Smooth muscle cell (in vitro differentiated cells): ENCODE measurements around the gene HOXB8. TPM values are rescaled to one million over a fixed set of nuclear protein-coding genes. Genes with fewer than 3 reads are reported as not detected.
A peak's percentile ranks its signal among the peaks of the same experiment; 100 is the strongest.

ENCODE experiments used
- DNase-seq: peaks from one replicate; lab custom pipeline; 2025; ENCODE audit not compliant: unreplicated experiment; lab: John Stamatoyannopoulos, UW
- H2AFZ ChIP-seq: fragments of 200-600 bp; sonication (generic); 2 replicates; pipeline ENCODE4 v1.6.0; 2016; ENCODE audit warnings: antibody characterized with exemption, low read depth, mild to moderate bottlenecking
- H3F3A ChIP-seq: fragments of 200-600 bp; sonication (generic); 2 replicates; pipeline ENCODE4 v1.6.0; 2017; ENCODE audit warnings: antibody characterized with exemption, low read depth
- H3K27ac ChIP-seq: fragments of 200-600 bp; sonication (generic); 2 replicates; pipeline ENCODE4 v1.5.1; 2016; ENCODE audit warnings: low read depth, mild to moderate bottlenecking
- H3K27me3 ChIP-seq: fragments of 200-600 bp; sonication (generic); 2 replicates; pipeline ENCODE4 v1.6.1; 2016; ENCODE audit warnings: low read depth, mild to moderate bottlenecking
- H3K36me3 ChIP-seq: fragments of 200-600 bp; sonication (generic); 2 replicates; pipeline ENCODE4 v1.5.1; 2016; ENCODE audit warnings: low read depth
- H3K4me1 ChIP-seq: fragments of 200-600 bp; sonication (generic); 2 replicates; pipeline ENCODE4 v1.5.1; 2016; ENCODE audit warnings: low read depth
- H3K4me2 ChIP-seq: fragments of 200-600 bp; sonication (generic); 2 replicates; pipeline ENCODE4 v1.6.0; 2016; ENCODE audit warnings: mild to moderate bottlenecking
- H3K4me3 ChIP-seq: fragments of 200-600 bp; sonication (generic); 2 replicates; pipeline ENCODE4 v1.5.1; 2016; ENCODE audit warnings: mild to moderate bottlenecking
- H3K79me2 ChIP-seq: fragments of 200-600 bp; sonication (generic); 2 replicates; pipeline ENCODE4 v1.6.0; 2016; ENCODE audit warnings: low read depth, mild to moderate bottlenecking
- H3K9ac ChIP-seq: fragments of 200-600 bp; sonication (generic); 2 replicates; pipeline ENCODE4 v1.6.0; 2016; ENCODE audit warnings: low read depth
- H3K9me3 ChIP-seq: fragments of 200-600 bp; sonication (generic); replicated peaks from 2 replicates; pipeline ENCODE4 v1.5.1; 2016; ENCODE audit warnings: low read depth
- H4K20me1 ChIP-seq: fragments of 200-600 bp; sonication (generic); 2 replicates; pipeline ENCODE4 v1.6.0; 2016; ENCODE audit warnings: low read depth
- WGBS: methylation state at CpG from one replicate; pipeline ENCODE4 v1.1.7; 2016; ENCODE audit warnings: low lambda C conversion rate; 5-methylcytosine and 5-hydroxymethylcytosine counted together
- polyA plus RNA-seq: library from polyadenylated mRNA; unstranded; fragments of >200 nt; fragmentation: Nextera tagmentation; extraction: Ambion mirVana; gene quantifications from 2 replicates; pipeline ENCODE4 v1.2.1, GENCODE V29; 2016
- total RNA-seq: library from RNA; depleted of rRNA; stranded (reverse); fragments of >200 nt; gene quantifications from 2 replicates; pipeline ENCODE4 v1.2.3, GENCODE V29; 2014
- TF ChIP-seq, protein P1 (sequence below): fragments of 200-600 bp; sonication (generic); IDR thresholded peaks from 2 replicates; pipeline ENCODE4 v1.5.1; 2017; ENCODE audit warnings: borderline replicate concordance, mild to moderate bottlenecking, antibody characterized with exemption; ENCODE audit not compliant: insufficient read depth, poor library complexity, severe bottlenecking

Gene HOXB8
- total and polyA plus RNA-seq, 2 experiments from 2014 or later: 0.94 to 2.0 TPM

GRCh38 chr17:48623583-48623982 is 8.5 kb upstream of the HOXB8 start:
- no peak overlapping the region for H3K27ac ChIP-seq
- no peaks in the 10 kb centered on the region for H3K36me3 ChIP-seq
- peaks cover 15% of the 10 kb centered on the region for H3K4me1 ChIP-seq
- no peak overlapping the region for H2AFZ ChIP-seq
- DNase-seq: no peak
- TF ChIP-seq, protein P1, sequence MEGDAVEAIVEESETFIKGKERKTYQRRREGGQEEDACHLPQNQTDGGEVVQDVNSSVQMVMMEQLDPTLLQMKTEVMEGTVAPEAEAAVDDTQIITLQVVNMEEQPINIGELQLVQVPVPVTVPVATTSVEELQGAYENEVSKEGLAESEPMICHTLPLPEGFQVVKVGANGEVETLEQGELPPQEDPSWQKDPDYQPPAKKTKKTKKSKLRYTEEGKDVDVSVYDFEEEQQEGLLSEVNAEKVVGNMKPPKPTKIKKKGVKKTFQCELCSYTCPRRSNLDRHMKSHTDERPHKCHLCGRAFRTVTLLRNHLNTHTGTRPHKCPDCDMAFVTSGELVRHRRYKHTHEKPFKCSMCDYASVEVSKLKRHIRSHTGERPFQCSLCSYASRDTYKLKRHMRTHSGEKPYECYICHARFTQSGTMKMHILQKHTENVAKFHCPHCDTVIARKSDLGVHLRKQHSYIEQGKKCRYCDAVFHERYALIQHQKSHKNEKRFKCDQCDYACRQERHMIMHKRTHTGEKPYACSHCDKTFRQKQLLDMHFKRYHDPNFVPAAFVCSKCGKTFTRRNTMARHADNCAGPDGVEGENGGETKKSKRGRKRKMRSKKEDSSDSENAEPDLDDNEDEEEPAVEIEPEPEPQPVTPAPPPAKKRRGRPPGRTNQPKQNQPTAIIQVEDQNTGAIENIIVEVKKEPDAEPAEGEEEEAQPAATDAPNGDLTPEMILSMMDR: no peak
- H3K4me3 ChIP-seq: no peak overlapping the region
- H3K9ac ChIP-seq: no peak overlapping the region
- peaks cover 56% of the 10 kb centered on the region for H4K20me1 ChIP-seq
- peaks cover 93% of the 10 kb centered on the region for H3K27me3 ChIP-seq
- peaks cover 38% of the 10 kb centered on the region for H3K79me2 ChIP-seq
- peak overlapping the region; percentile 99 for H3K4me2 ChIP-seq
- no peaks in the 10 kb centered on the region for H3F3A ChIP-seq
- 27% methylated on average over 4 of the region's 4 CpGs for WGBS
- no peaks in the 10 kb centered on the region for H3K9me3 ChIP-seq

DNA sequence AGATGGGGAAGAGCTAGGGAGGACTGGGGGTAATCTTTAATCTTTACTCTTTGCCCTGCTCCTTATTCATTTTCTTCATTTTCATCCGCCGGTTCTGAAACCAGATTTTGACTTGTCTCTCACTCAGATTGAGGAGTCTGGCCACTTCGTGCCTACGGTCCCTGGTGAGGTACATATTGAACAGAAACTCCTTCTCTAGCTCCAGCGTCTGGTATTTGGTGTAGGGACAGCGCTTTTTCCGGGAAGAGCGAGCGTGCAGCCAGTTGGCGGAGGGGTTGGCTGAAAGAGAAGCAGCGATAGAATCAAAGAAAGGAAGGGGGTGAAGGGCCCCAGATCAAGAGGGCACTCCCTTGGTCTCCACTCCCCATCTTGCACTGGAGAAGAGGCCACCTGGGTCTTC is 7.8 kb upstream of the HOXB8 start:
- no peaks in the 10 kb centered on the region for H3F3A ChIP-seq
- peaks cover 15% of the 10 kb centered on the region for H3K4me1 ChIP-seq
- H4K20me1 ChIP-seq: peaks cover 61% of the 10 kb centered on the region
- H3K36me3 ChIP-seq: no peaks in the 10 kb centered on the region
- no peak for DNase-seq
- H3K27me3 ChIP-seq: peaks cover 92% of the 10 kb centered on the region
- no peak overlapping the region for H2AFZ ChIP-seq
- H3K9me3 ChIP-seq: no peaks in the 10 kb centered on the region
- H3K27ac ChIP-seq: no peak overlapping the region
- H3K4me3 ChIP-seq: no peak overlapping the region
- peak overlapping the region; percentile 99 for H3K4me2 ChIP-seq
- WGBS: 40% methylated on average over 11 of the region's 11 CpGs
- TF ChIP-seq, protein P1: no peak
- H3K79me2 ChIP-seq: peaks cover 44% of the 10 kb centered on the region
- no peak overlapping the region for H3K9ac ChIP-seq

DNA sequence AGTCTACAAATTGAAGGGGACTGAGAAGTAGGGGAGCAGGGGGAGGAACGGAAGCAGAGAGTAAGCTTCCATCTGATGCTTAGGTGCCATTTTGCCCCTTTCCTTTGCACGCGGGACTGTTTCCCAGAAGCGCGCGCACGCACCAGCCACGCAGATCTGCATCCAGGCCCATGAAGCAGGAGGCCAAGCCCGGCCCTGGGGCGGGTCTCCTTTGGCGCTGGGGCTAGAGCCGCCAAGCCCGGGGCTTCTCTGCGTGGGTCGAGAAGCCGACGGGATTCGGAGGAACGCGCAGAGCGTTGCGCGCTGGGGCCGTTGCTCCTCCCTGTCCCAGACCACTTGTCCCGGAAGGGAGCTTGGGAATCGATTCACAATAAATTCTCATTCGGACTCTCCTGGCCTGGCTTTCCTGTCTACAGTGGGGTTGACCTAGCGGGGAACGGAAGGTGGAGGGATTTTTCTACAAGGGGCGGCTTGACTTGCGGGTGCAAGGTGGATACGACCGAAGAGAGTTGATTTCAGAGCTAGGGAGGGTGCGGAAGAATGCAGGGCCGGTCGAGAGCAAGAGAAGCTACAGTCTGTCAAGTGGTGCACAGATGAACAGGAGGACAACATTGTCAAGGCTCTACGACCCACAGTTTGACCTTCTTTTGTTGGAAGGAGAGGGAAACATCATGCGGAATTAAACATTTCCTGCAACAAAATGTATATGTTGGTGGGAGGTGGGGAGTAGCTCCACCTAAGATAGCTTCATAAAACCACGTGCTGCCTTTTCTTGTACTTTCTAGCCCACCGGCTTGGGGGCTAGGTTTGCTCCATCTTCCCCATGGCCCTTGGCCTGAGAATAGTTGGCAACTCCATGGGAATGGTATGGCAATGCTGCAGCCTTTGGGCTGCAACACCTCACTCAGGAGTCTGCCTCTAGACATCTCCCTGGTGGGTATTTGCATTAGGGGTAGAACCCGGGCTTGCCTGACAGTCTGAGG is 6.6 kb upstream of the HOXB8 start:
- peak overlapping the region; percentile 91 for H3K4me2 ChIP-seq
- H3F3A ChIP-seq: no peaks in the 10 kb centered on the region
- H3K9me3 ChIP-seq: no peaks in the 10 kb centered on the region
- H3K4me1 ChIP-seq: peaks cover 15% of the 10 kb centered on the region
- TF ChIP-seq, protein P1: no peak
- H3K9ac ChIP-seq: no peak overlapping the region
- H3K36me3 ChIP-seq: no peaks in the 10 kb centered on the region
- WGBS: 28% methylated on average over 40 of the region's 41 CpGs
- peaks cover 92% of the 10 kb centered on the region for H3K27me3 ChIP-seq
- H3K79me2 ChIP-seq: peaks cover 50% of the 10 kb centered on the region
- peak overlapping the region; percentile 66 for H3K27ac ChIP-seq
- no peak overlapping the region for H3K4me3 ChIP-seq
- DNase-seq: no peak
- H4K20me1 ChIP-seq: peaks cover 73% of the 10 kb centered on the region
- no peak overlapping the region for H2AFZ ChIP-seq
